Measurements from ENCODE around the gene HIVEP1. TPM values are rescaled to one million over a fixed set of nuclear protein-coding genes. Genes with fewer than 3 reads are reported as not detected.

The HIVEP1 gene
- polyA plus RNA-seq, 1 experiment, result 13.9 TPM

DNA sequence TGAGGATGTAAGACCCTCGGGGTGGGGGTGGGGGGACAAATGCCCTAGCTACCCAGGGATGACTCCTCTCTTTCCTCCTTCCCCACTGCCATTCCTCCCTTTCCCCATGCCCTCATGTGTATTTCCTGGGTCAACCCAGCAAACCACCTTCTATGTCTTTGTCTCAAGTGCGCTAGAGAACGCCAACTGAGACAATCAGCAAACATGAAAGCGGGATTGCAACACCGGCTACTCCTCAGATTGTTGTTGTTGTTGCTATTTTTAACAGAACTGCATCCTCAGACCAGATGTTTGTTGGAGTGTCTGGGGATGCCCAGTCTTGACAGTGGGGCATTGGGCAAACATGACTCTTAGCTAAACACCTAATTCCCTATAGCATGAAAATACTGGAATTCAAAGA is 39.3 kb upstream of the HIVEP1 start:
- Histone ChIP-seq H3K9me3 (ENCODE audit: control insufficient read depth, insufficient read depth, low read length) (no peaks in the 10 kb centered on the region), H3K27ac (ENCODE audit: low read depth, low read length) (no peak overlapping the region), H3K27me3 (ENCODE audit: control insufficient read depth, insufficient read depth, low read length) (no peaks in the 10 kb centered on the region), H3K4me3 (ENCODE audit: low read depth, low read length) (no peak overlapping the region)
- POLR2A ChIA-PET, result no interaction called here
- CTCF ChIA-PET, result no interaction called here
- DNase-seq (ENCODE audit: low read depth, low spot score), result no peak
- TF ChIP-seq, protein P1, sequence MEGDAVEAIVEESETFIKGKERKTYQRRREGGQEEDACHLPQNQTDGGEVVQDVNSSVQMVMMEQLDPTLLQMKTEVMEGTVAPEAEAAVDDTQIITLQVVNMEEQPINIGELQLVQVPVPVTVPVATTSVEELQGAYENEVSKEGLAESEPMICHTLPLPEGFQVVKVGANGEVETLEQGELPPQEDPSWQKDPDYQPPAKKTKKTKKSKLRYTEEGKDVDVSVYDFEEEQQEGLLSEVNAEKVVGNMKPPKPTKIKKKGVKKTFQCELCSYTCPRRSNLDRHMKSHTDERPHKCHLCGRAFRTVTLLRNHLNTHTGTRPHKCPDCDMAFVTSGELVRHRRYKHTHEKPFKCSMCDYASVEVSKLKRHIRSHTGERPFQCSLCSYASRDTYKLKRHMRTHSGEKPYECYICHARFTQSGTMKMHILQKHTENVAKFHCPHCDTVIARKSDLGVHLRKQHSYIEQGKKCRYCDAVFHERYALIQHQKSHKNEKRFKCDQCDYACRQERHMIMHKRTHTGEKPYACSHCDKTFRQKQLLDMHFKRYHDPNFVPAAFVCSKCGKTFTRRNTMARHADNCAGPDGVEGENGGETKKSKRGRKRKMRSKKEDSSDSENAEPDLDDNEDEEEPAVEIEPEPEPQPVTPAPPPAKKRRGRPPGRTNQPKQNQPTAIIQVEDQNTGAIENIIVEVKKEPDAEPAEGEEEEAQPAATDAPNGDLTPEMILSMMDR (IDR thresholded peaks at IDR 0.05; ENCODE audit: low read depth, low read length), result no peak

DNA sequence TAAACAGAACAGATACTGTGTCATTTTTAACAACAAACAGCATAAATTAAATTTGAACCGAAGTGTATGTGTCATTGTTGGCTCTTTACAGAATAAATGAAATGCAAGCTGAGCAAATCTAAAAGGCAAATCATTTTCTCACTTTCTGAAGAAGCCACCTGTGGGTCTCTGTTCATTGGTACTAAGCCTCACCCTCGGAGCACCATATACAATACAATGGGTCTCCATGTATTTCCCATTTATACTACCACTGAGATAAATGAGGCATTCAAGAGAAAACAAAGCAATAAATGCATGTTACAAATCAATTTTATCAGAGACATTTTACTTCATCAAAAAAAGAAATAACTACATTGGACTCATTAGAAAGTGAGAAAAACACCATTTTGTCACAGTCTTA is 38.9 kb upstream of the HIVEP1 start:
- TF ChIP-seq, protein P1 (IDR thresholded peaks at IDR 0.05; ENCODE audit: low read depth, low read length), result no peak
- DNase-seq (ENCODE audit: low read depth, low spot score), result no peak
- Histone ChIP-seq H3K27ac (ENCODE audit: low read depth, low read length) (no peak overlapping the region), H3K4me3 (ENCODE audit: low read depth, low read length) (no peak overlapping the region), H3K9me3 (ENCODE audit: control insufficient read depth, insufficient read depth, low read length) (no peaks in the 10 kb centered on the region), H3K27me3 (ENCODE audit: control insufficient read depth, insufficient read depth, low read length) (no peaks in the 10 kb centered on the region)
- CTCF ChIA-PET, result interaction anchor here (1.1 kb wide), 1 partner anchor 318 kb away, joined by 3 read pairs; no protein-coding TSS in a partner anchor
- POLR2A ChIA-PET, result no interaction called here

DNA sequence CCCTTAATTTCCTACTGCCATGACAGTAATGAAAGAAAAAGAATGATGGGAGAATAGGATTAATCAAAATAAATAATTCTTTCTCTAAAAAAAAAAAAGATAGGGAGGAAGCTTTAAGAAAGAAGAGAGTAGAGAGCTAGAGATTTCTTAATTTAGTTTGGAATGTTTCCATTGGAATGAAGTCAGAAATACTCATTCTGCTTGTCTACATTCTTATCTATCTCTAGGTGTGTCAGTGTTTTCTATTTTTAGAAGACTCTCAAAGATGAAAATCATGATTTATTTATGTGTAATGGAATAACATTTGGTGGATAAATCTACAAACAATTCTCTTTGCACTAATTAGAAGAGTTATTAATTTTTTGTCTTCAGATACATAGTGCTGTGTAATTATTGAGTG is 38.0 kb upstream of the HIVEP1 start:
- POLR2A ChIA-PET, result no interaction called here
- CTCF ChIA-PET, result interaction anchor here (0.5 to 1.1 kb wide), 2 partner anchors 50 to 318 kb away, joined by 3 read pairs; no protein-coding TSS in a partner anchor
- DNase-seq (ENCODE audit: low read depth, low spot score), result no peak

GRCh38 chr6:11975353-11975977 is 36.6 kb upstream of the HIVEP1 start:
- Histone ChIP-seq H3K27ac (ENCODE audit: low read depth, low read length) (no peak overlapping the region), H3K27me3 (ENCODE audit: control insufficient read depth, insufficient read depth, low read length) (no peaks in the 10 kb centered on the region), H3K4me3 (ENCODE audit: low read depth, low read length) (no peak overlapping the region), H3K9me3 (ENCODE audit: control insufficient read depth, insufficient read depth, low read length) (no peaks in the 10 kb centered on the region)
- POLR2A ChIA-PET, result no interaction called here
- TF ChIP-seq, protein P1 (IDR thresholded peaks at IDR 0.05; ENCODE audit: low read depth, low read length), result no peak
- DNase-seq (ENCODE audit: low read depth, low spot score), result no peak
- CTCF ChIA-PET, result interaction anchor here (0.7 to 1.1 kb wide), 3 partner anchors 18 to 391 kb away, joined by 3 to 4 read pairs (median 4); no protein-coding TSS in a partner anchor

More for the DNA sequence above, 38.0 kb upstream of the HIVEP1 start:
- no peaks in the 10 kb centered on the region for H3K9me3 ChIP-seq (ENCODE audit: control insufficient read depth, insufficient read depth, low read length)
- TF ChIP-seq, protein P1 (IDR thresholded peaks at IDR 0.05; ENCODE audit: low read depth, low read length), result no peak
- no peak overlapping the region for H3K4me3 ChIP-seq (ENCODE audit: low read depth, low read length)
- no peak overlapping the region for H3K27ac ChIP-seq (ENCODE audit: low read depth, low read length)
- H3K27me3 ChIP-seq (ENCODE audit: control insufficient read depth, insufficient read depth, low read length), result no peaks in the 10 kb centered on the region

DNA sequence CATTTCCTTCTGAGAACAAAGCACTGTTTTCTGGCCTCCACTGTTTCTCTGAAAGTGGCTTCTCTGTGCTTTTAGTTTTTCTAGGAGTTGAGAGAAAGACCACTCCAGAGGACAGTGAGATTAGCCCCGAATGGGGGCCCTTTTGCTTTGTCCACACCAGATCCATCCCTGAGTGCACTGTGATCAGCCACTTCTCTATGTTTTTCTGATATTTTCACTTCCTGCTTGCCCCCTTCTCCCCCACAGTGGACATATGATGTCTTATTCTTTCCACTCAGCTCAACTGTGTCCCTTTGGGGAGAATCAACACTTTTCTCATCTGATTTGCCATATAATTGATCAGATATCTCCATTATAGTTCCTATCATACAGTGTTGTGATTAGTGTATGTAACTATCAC is 35.6 kb upstream of the HIVEP1 start:
- H3K27ac ChIP-seq (ENCODE audit: low read depth, low read length), result no peak overlapping the region
- POLR2A ChIA-PET, result no interaction called here
- CTCF ChIA-PET, result no interaction called here
- H3K27me3 ChIP-seq (ENCODE audit: control insufficient read depth, insufficient read depth, low read length), result no peaks in the 10 kb centered on the region
- H3K4me3 ChIP-seq (ENCODE audit: low read depth, low read length), result no peak overlapping the region
- DNase-seq (ENCODE audit: low read depth, low spot score), result no peak
- TF ChIP-seq, protein P1 (IDR thresholded peaks at IDR 0.05; ENCODE audit: low read depth, low read length), result no peak
- no peaks in the 10 kb centered on the region for H3K9me3 ChIP-seq (ENCODE audit: control insufficient read depth, insufficient read depth, low read length)

All from AG04450 (cell line).